Nephron progenitor cell (in vitro differentiated cells): ENCODE results near the gene CYP4V2.
A peak's percentile ranks its signal among the peaks of the same experiment; 100 is the strongest.

Source experiments
- DNase-seq: peaks from one replicate; pipeline ENCODE4 v3.0.0; 2021
- H3K27ac Mint-ChIP-seq: 2 replicates; pipeline ENCODE4 v1.8.0; 2021; ENCODE audit warnings: mild to moderate bottlenecking, moderate library complexity, mixed read lengths
- H3K27me3 Mint-ChIP-seq: 2 replicates; pipeline ENCODE4 v1.8.0; 2021; ENCODE audit warnings: mild to moderate bottlenecking, low read depth, mixed read lengths; ENCODE audit not compliant: poor library complexity
- H3K36me3 Mint-ChIP-seq: 2 replicates; pipeline ENCODE4 v1.8.0; 2021; ENCODE audit warnings: low read depth, mixed read lengths
- H3K4me1 Mint-ChIP-seq: 2 replicates; pipeline ENCODE4 v1.8.0; 2021; ENCODE audit warnings: mixed read lengths
- H3K4me3 Mint-ChIP-seq: 2 replicates; pipeline ENCODE4 v1.8.0; 2021; ENCODE audit warnings: mild to moderate bottlenecking, moderate library complexity, mixed read lengths
- H3K9me3 Mint-ChIP-seq: 2 replicates; pipeline ENCODE4 v1.8.0; 2021; ENCODE audit warnings: mild to moderate bottlenecking, moderate library complexity, mixed read lengths
- TF ChIP-seq, protein P1 (sequence below): fragments of 200-600 bp; sonication (generic); IDR thresholded peaks from 2 replicates; pipeline ENCODE4 v1.5.0; 2021; ENCODE audit warnings: antibody characterized with exemption

Gene CYP4V2

GRCh38 chr4:186161138-186161537 lies 30.2 kb upstream of the CYP4V2 start:
- TF ChIP-seq, protein P1, sequence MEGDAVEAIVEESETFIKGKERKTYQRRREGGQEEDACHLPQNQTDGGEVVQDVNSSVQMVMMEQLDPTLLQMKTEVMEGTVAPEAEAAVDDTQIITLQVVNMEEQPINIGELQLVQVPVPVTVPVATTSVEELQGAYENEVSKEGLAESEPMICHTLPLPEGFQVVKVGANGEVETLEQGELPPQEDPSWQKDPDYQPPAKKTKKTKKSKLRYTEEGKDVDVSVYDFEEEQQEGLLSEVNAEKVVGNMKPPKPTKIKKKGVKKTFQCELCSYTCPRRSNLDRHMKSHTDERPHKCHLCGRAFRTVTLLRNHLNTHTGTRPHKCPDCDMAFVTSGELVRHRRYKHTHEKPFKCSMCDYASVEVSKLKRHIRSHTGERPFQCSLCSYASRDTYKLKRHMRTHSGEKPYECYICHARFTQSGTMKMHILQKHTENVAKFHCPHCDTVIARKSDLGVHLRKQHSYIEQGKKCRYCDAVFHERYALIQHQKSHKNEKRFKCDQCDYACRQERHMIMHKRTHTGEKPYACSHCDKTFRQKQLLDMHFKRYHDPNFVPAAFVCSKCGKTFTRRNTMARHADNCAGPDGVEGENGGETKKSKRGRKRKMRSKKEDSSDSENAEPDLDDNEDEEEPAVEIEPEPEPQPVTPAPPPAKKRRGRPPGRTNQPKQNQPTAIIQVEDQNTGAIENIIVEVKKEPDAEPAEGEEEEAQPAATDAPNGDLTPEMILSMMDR: no peak
- no peak overlapping the region for H3K4me3 Mint-ChIP-seq
- peak overlapping the region; percentile 62 for H3K27ac Mint-ChIP-seq
- DNase-seq: no peak
- peaks cover 4% of the 10 kb centered on the region for H3K27me3 Mint-ChIP-seq
- no peaks in the 10 kb centered on the region for H3K9me3 Mint-ChIP-seq
- H3K4me1 Mint-ChIP-seq: no peaks in the 10 kb centered on the region
- no peaks in the 10 kb centered on the region for H3K36me3 Mint-ChIP-seq

- H3K9me3 Mint-ChIP-seq: no peaks in the 10 kb centered on the region
- TF ChIP-seq, protein P1: no peak
These were observed 24.4 kb upstream of the CYP4V2 start for GRCh38 chr4:186166852-186167512.

DNA sequence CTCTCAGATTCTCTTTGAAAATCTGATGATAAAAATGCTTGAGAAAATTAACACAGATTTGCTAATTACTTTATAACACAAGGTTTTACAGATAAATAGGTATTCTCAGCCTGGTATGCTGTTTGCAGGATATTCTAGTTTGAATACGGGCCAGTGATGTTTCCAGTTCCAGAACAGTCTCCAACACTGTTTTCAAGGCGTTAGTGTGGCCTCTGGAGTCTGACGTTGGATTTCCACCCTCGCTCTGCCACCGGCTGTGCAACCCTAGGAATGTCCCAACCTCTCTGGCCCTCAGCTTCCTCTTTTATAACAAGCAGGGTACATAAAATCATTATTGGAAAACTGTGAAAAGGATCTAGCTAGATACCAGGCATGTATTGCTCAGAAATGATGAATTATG lies 23.8 kb upstream of the CYP4V2 start:
- Mint-ChIP-seq H3K36me3 (no peaks in the 10 kb centered on the region), H3K9me3 (no peaks in the 10 kb centered on the region), H3K27me3 (peaks cover 4% of the 10 kb centered on the region), H3K27ac (no peak overlapping the region), H3K4me1 (peaks cover 8% of the 10 kb centered on the region), H3K4me3 (no peak overlapping the region)
- TF ChIP-seq, protein P1: no peak
- DNase-seq: no peak

More at GRCh38 chr4:186166852-186167512, 24.4 kb upstream of the CYP4V2 start:
- peaks cover 4% of the 10 kb centered on the region for H3K27me3 Mint-ChIP-seq
- no peak for DNase-seq
- H3K4me3 Mint-ChIP-seq: no peak overlapping the region
- H3K4me1 Mint-ChIP-seq: peaks cover 8% of the 10 kb centered on the region
- H3K36me3 Mint-ChIP-seq: no peaks in the 10 kb centered on the region
- no peak overlapping the region for H3K27ac Mint-ChIP-seq

GRCh38 chr4:186168750-186169149 lies 22.6 kb upstream of the CYP4V2 start:
- peak overlapping the region; percentile 85 for H3K27ac Mint-ChIP-seq
- TF ChIP-seq, protein P1: no peak
- peaks cover 4% of the 10 kb centered on the region for H3K27me3 Mint-ChIP-seq
- peaks cover 8% of the 10 kb centered on the region for H3K4me1 Mint-ChIP-seq
- no peak for DNase-seq
- no peaks in the 10 kb centered on the region for H3K36me3 Mint-ChIP-seq
- no peak overlapping the region for H3K4me3 Mint-ChIP-seq
- H3K9me3 Mint-ChIP-seq: no peaks in the 10 kb centered on the region

DNA sequence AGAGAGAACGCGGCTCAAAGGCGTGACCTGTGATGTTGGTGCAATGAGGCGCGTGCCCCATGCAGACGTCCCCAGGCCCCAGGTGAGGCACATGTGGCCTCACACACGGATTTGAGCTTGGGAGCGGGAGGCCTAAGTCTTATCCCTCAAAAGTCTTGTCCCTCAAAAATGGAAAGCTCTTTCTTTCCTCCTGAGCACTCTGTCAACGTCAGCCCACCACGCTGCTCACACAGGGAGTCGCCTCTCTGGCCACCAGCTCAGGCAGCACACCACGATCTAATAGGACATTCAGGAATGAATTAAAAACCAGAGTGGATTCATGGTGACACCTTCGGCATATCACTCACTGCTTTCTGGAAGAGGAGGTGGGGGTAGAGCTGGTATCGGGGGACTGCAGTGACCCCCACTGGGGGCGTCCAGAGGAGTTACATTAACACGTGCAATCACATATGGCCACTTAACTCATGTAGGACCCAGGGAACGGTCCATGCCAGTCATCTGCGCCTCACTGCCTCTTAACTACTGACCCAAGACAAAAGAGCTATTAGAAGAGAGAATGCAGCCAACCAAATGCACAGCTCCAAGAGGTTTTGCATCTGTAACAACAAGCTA lies 21.9 kb upstream of the CYP4V2 start:
- peak overlapping the region; percentile 66 for H3K27ac Mint-ChIP-seq

More for the DNA sequence above, 21.9 kb upstream of the CYP4V2 start:
- TF ChIP-seq, protein P1: no peak
- no peak overlapping the region for H3K4me3 Mint-ChIP-seq
- no peaks in the 10 kb centered on the region for H3K36me3 Mint-ChIP-seq
- no peaks in the 10 kb centered on the region for H3K9me3 Mint-ChIP-seq
- H3K27me3 Mint-ChIP-seq: peaks cover 4% of the 10 kb centered on the region
- peaks cover 8% of the 10 kb centered on the region for H3K4me1 Mint-ChIP-seq
- DNase-seq: no peak
